Kidney capillary endothelial cell (primary cell): Measurements from ENCODE around the gene ANTKMT.

Experiments
- DNase-seq: peaks from one replicate; pipeline ENCODE4 v3.0.0-alpha.2; 2018; ENCODE audit warnings: low spot score

The ANTKMT gene

DNA sequence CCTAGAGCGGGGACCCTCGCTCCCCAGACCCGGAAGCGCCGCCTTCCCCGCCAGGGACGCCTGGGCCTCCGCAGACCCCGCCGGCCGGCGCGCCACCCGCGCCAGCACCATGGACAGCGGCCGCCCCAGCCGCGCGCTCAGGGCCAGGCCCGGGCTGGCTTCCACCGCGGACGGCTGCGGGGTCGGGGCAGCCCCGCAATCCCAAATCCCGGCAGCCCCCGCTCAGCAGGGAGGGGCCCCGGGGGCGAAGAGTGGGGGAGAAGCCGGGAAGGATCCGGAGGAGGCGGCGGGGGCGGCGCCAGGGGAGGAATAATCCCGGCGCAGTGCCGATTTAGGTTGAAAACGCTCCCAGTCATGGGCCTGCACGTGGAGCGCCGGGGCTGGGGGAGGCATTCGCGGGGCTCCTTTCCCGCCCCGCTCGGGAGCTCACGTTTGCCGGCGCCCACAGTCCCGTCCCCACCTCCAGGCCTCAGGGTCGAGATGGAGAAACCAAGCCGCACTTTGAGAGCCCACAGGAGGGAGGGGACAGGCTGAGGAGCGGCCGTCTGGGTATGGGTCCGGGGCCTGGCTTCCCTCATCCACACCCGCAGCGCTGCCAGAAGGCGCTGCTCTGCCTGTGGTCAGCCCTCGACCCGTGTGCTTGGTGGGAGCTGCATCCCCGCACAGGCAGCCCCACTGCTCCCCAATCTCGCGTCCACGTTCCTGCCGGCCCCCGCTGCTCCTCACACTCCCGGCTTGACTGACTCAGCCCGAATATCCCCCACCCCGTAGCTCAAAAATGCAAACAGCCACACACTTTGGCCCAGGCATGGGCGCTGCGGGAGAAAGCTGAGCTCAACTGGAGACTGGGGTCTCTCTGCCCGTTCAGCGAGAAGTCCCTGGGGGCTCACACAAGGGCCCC is 20.0 kb upstream of the ANTKMT start:
- no peak for DNase-seq

- DNase-seq, result no peak
Measured at GRCh38 chr16:702341-702740, 18.6 kb upstream of the ANTKMT start.

DNA sequence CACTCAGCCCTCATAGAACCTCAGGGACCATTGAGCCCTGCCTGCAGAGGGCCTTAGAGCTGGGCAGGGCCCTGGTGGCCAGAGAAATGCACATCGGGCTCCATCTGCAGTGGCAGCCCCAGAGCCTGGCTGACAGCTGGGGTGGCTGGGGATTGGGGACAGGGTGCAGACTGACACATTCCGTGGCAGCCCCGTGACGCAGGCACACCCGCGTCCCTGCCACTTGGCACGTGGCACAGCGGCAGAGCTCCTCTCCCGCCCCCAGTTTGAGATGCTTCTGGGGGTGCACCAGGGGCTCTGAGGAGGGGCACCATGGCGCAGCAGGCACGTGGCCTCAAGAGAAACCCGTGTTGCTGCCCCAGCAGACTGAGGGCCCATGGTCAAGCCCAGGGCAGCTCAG is 17.5 kb upstream of the ANTKMT start:
- DNase-seq, result no peak

DNA sequence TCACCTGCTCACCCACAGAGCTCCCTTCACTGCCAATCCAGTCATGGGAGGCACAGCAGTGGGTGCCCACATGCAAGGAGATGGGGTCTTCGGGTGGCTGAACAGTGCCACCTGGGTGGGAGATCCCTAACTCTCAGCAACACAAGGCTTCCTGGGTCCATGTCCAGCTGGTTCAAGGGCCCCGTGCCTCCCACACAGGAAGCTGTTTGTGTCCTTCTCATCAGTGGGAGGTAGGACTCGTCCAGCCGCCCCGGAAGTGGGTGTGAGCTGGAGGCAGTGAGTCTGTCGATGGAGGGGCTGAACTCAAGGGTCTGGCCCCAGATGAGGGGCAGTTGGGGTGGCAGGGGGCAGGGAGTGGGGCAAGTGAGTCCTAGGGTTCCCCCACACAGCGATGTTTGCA is 16.9 kb upstream of the ANTKMT start:
- DNase-seq, result no peak

DNA sequence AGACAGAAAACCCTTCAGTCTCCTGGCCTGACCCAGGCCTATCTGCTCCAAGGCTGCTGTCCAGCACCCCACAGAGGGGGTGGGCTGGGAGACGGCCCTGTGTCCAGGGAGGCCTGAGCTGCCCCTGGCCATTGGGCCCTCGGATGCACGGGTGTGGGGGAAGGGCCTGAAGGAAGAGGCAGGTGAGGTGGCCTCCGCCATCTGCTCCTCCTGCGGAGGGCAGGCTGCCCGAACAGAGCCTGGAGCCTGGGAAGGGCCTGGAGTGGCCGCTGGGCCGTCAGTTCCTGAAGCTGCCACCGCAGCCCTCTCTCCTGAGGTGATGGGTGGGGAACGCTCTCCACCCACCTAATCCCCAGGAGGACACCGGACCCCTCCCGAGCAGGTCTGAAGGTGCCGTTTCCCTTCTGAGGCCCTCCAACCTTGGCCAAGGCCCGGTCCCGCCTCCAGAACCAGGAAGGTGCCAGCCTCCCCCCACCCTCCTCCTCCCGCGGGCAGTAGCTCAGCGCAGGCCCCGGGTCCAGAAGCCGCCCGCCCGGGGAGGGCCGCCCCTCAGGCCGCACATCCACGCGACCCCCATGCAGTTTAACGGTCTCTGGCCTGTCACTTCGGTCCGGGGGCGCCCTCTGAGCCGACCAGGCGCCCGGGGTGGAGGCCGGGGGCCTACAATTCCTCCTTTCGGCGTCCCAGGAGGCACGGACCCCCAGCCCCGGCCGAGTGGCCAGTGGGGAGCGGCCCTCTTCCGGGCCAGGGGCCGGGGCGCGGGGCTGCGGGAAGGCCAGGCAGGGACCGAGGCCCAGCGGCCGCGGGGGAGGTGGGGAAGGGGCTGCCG is 16.2 kb upstream of the ANTKMT start:
- no peak for DNase-seq

DNA sequence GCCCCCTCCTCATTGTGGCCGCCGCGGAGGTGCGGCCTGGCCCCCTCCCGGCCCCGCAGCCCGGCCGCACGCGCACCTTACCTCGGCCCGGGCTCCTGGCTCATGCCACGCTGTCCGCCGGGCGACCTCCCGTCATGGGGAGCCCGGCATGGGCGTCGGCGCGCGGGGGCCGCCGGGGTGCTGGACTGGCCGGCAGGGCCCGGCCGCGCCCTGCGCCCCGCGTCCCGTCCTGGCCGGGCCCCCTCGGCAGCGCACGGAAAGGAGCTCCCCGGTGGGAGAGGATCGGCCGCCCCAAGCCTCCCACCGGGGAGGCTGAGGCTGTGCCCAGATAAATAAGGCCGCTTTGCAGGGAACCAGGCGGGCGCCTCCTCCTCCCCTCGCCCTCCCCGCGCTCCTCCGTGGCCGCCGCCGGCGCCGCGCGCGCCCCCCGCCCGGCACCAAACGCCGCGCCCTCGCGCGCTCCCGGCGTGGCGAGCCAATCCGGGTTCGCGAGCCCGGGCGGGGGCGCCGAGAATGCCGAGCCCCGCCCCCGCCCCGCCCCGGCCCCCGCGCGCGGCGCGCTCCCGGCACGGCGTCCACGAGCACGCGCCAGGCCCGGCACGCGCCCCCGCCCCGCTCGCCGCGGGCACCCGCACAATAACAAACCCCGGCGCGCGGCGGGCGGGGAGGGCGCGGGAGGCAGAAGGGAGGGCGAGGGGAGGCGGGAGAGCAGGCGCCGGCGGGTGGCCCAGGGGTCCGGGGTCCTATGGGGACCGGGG is 15.3 kb upstream of the ANTKMT start, which contains the start of gene FBXL16:
Gene FBXL16, minus strand, starts transcription at position 371 of the 758 bp plus-strand sequence. CDS start 8,396 bp downstream, outside the sequence.
- no peak for DNase-seq

- DNase-seq, result no peak
Measured at GRCh38 chr16:706189-707061, 14.5 kb upstream of the ANTKMT start.

DNA sequence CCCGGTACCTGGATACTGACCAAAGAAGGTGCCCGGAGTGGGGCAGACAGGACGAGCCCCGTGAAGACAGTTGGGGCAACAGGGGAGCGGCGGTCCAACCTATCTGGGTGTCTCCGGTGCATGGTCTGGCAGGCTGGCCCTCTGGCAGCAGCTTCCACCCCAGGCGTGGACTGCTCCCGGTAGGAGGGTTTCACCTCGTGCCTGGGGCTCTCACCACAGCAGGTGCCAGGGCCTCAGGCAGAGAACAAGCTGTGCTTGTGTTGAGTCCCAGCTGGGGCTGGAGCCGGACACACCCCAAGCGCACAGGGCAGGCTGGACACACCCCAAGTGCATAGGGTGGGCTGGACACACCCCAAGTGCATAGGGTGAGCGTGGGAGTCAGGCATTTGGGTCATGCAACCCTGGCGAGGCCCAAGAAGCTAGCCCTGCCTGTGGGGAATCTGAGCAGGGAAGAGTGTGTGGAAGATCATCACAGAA is 13.8 kb upstream of the ANTKMT start:
- DNase-seq, result no peak

DNA sequence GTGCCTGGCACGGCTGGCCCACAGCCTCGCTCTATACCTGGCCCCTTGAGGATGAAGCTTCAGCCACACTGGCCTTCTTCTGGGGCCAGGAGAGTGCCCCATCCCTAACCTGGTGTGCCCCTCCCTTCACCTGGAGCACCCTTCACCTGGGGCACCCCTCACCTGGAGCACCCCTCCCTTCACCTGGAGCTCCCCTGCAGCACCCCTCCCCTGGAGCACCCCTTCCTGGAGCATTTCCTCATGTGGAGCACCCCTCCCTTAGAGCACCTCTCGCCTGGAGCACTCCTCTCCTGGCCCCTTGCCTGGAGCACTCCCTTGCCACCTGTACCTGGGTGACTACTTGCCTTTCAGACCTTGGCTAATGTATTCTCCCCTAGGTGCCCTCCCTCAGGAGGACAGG is 12.9 kb upstream of the ANTKMT start:
- DNase-seq, result no peak

- no peak for DNase-seq
Measured at GRCh38 chr16:708959-709358, 12.0 kb upstream of the ANTKMT start.

DNA sequence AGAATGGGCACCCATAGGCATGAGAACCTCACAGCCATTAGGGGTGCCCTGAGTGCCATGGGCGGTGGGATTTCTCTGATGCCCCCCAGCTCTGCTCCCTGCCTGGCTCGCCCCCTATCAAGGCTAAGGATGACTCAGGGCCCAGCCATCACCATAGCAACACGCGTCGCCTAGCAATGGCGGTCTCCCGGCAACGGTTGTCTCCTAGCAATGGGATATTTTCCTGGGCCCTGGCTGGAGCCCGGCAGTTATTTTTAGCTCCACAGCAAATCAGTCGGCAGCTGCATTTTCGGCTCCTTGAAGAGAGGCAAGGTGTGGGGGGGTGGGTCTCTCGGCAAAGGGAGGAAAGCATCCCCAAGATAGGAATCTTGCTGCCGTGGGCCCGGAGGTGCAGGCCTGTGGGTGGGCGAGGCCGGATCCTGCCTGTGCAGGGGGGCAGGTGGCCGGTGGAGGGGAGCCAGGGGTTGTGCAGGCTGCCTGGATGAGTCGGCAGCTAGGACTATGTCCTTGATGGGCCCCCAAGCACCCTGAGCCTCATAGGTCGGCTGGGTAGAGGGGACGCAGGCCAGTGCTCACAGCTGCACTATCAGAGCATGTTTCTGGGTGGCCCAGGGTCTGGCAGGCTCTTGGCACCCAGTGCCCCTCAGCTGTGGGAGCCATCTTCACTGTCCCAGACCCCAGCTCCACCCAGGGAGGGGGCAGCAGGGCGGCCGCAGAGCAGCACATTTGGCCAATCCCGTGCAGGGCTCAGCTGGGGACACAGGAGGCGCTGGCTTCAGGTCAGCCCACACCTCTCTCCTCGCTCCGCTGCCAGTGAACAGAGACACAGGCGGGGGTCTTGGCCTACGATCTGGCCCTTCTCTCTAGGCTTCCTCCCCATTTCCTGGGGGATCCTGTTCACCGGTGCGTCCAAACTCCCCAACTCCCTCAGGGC is 11.1 kb upstream of the ANTKMT start:
- no peak for DNase-seq

DNA sequence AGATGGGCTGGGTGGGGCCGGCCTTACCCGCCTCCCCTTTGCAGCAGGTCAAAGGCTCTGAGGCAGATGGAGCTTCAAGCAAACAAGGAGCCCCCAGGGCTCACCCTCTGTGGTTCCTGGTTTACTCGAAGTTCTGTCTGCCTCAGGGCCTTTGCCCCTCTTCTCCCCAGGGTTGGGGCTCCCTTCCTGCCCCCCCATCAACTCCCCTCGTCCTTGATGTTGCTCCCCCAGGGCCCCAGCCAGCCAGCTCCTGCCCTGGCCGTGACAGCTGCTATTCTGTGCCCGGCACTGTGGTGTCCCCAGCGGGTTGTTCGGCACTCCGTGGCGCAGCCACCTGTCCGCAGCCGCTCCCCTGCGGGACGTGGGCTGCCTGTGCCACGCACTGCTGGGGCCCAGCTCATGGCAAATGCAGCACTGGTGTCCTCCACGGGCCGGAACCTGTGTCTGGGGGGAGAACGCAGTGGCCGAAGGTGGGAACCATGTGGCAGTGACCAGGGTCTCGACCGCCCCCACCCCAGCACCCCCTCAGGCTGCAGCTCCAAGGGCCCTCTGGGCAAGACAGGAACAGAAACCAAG is 10.4 kb upstream of the ANTKMT start:
- DNase-seq, result no peak

GRCh38 chr16:711084-711483 is 9.9 kb upstream of the ANTKMT start:
- DNase-seq, result no peak

DNA sequence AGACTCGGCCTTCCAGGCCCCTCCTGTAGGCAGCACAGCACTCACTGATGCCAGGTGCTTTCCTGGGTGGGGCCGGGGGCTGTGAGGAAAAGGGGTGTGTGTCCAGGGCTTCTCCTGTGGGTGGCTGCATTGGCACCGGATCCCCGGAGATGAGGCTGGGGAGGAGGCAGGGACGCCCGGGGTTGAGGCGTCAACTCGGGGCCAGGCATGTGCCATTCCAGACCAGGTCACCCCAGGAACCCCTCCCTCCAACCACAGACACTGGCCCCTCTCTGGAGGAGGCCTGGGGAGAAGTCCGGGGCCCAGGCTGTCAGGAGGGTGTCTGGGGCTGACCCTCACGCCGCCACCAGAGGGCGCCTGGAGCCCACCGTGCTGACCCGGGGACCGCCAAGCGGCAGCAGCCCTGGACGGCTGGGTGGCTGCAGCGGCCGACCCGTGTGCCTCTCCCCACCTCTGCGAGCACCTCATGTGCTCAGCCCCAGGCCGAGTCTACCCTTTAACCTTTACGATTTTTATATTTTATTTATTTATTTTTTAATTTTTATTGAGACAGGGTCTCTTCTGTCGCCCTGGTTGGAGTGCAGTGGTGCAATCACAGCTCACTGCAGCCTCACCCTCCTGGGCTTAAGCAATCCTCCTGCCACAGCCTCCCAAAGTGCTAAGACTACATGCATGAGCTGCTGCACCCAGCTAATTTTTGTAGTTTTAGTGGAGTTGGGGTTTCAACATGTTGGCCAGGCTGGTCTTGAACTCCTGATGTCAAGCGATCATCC is 9.2 kb upstream of the ANTKMT start:
- no peak for DNase-seq

- peak; percentile 87 for DNase-seq
Measured at GRCh38 chr16:712740-713250, 8.2 kb upstream of the ANTKMT start.

- DNase-seq, result no peak
Measured at GRCh38 chr16:714079-714478, 6.9 kb upstream of the ANTKMT start.

- peak; percentile 81 for DNase-seq
Measured at GRCh38 chr16:714558-715476, 6.1 kb upstream of the ANTKMT start, which contains the start of gene METRN. Gene METRN (plus strand): TSS chr16:715118. CDS start chr16:715290, 172 bp downstream.
